Endothelial cell of umbilical vein (primary cell): ENCODE data around the gene SLC44A2. TPM values are rescaled to one million over a fixed set of nuclear protein-coding genes. Genes with fewer than 3 reads are reported as not detected.
"Not testable (repeated sequence)": the region's sequence is repeated elsewhere in the genome, so short reads cannot be mapped to it uniquely, and the experiment has no call there.

Experiments used
- BruUV-seq: library from RNA; stranded (reverse); fragments of 400-500 nt; replicated peaks from 2 replicates; lab custom pipeline; 2021; lab: Mats Ljungman, UMichigan
- CTCF ChIA-PET: fragments of 300-600, 350-600 bp; sonication (Branson Sonifier 250); formaldehyde crosslinking; loops from one replicate; lab custom pipeline; 2021; ENCODE audit warnings: antibody characterized with exemption, inconsistent platforms; lab: Charles Lee
- POLR2A ChIA-PET: fragments of 300-600, 350-600 bp; sonication (Branson Sonifier 250); formaldehyde crosslinking; loops from one replicate; lab custom pipeline; 2021; ENCODE audit warnings: antibody characterized with exemption, inconsistent platforms; lab: Charles Lee
- DNase-seq: peaks from one replicate; pipeline ENCODE4 v3.0.0-alpha.2; 2011; ENCODE audit warnings: low read depth, low spot score
- FAIRE-seq: peaks from 2 replicates; lab custom pipeline; 2011; peaks lifted over from hg19 to GRCh38; lab: Jason Lieb, UNC
- H2AFZ ChIP-seq: 2 replicates; pipeline ENCODE4 v1.6.0; 2012; ENCODE audit warnings: low read depth, low read length, control low read depth, inconsistent platforms
- H3K27ac ChIP-seq: 2 replicates; pipeline ENCODE4 v1.5.1; 2011; ENCODE audit warnings: low read depth, mild to moderate bottlenecking, control low read depth, low read length, moderate library complexity; ENCODE audit not compliant: insufficient read depth
- H3K27me3 ChIP-seq, 2 experiments: 2 replicates each; pipeline versions ENCODE4 v1.6.0 to v1.6.1; 2011; ENCODE audit warnings: low read length in 2 of 2, mixed read lengths in 1 of 2; ENCODE audit not compliant: control insufficient read depth in 2 of 2, insufficient read depth in 2 of 2
- H3K36me3 ChIP-seq, 2 experiments: 2 replicates in 1 of 2; 3 replicates in 1 of 2; pipeline ENCODE4 v1.5.1; 2011; ENCODE audit warnings: low read length in 2 of 2, mild to moderate bottlenecking in 1 of 2, moderate library complexity in 1 of 2; ENCODE audit not compliant: control insufficient read depth in 2 of 2, insufficient read depth in 2 of 2; ENCODE audit errors: extremely low read depth in 1 of 2
- H3K4me1 ChIP-seq: 3 replicates; pipeline ENCODE4 v1.5.1; 2011; ENCODE audit warnings: mild to moderate bottlenecking, low read length; ENCODE audit not compliant: control insufficient read depth, insufficient read depth; ENCODE audit errors: extremely low read depth
- H3K4me2 ChIP-seq: 2 replicates; pipeline ENCODE4 v1.6.1; 2011; ENCODE audit warnings: low read length, control low read depth, mixed read lengths; ENCODE audit not compliant: insufficient read depth
- H3K4me3 ChIP-seq, 3 experiments: fragments of 200-600 bp in 1 of 3; sonication (generic), shearing (Covaris generic) in 1 of 3; replicated peaks in 1 of 3; 2 replicates each; pipeline ENCODE4 v1.5.1; 2011 to 2016; ENCODE audit warnings: control low read depth in 3 of 3, low read length in 3 of 3, mild to moderate bottlenecking in 2 of 3, inconsistent platforms in 1 of 3, low read depth in 1 of 3, moderate library complexity in 1 of 3; ENCODE audit not compliant: insufficient read depth in 1 of 3
- H3K79me2 ChIP-seq: 2 replicates; pipeline ENCODE4 v1.6.0; 2012; ENCODE audit warnings: low read length, inconsistent platforms; ENCODE audit not compliant: control insufficient read depth, insufficient read depth
- H3K9ac ChIP-seq: replicated peaks from 2 replicates; pipeline ENCODE3; 2011; ENCODE audit warnings: low read length, control low read depth; ENCODE audit not compliant: insufficient read depth; ENCODE audit errors: extremely low read depth
- H3K9me1 ChIP-seq: replicated peaks from 3 replicates; pipeline ENCODE4 v1.6.0; 2011; ENCODE audit warnings: mild to moderate bottlenecking, low read length; ENCODE audit not compliant: control insufficient read depth, insufficient read depth; ENCODE audit errors: extremely low read depth
- H3K9me3 ChIP-seq: replicated peaks from 2 replicates; pipeline ENCODE4 v1.5.1; 2012; ENCODE audit warnings: low read length, inconsistent platforms; ENCODE audit not compliant: control insufficient read depth, insufficient read depth
- H4K20me1 ChIP-seq: replicated peaks from 2 replicates; pipeline ENCODE3; 2011; ENCODE audit warnings: mild to moderate bottlenecking, low read length; ENCODE audit not compliant: control insufficient read depth, insufficient read depth; ENCODE audit errors: extremely low read depth
- POLR2AphosphoS5 ChIP-seq: IDR thresholded peaks from 2 replicates; pipeline ENCODE4 v1.6.1; 2012; ENCODE audit warnings: low read depth, mild to moderate bottlenecking, control low read depth, low read length, moderate library complexity; ENCODE audit not compliant: insufficient read depth
- dilution Hi-C: fragments of 300-500 bp; cut with MboI; formaldehyde crosslinking; loops from one replicate; pipeline ENCODE4 v1.15.0; 2019; ENCODE audit warnings: low sequenced_read_pairs; ENCODE audit not compliant: extremely low pct_ligation_motif_present
- intact Hi-C: fragments of 100-400 bp; cut with micrococcal nuclease; formaldehyde crosslinking; loops from one replicate; pipeline ENCODE4 v1.10.0; 2022
- polyA plus RNA-seq, 4 experiments: library from polyadenylated mRNA; depleted of rRNA in 3 of 4; stranded (reverse) in 3 of 4; unstranded in 1 of 4; fragments of >200 nt; gene quantifications; 2 replicates each; pipeline versions ENCODE4 v1.2.1 to v1.2.3, GENCODE V29; 2011 to 2012; ENCODE audit warnings: missing spikeins in 1 of 4
- total RNA-seq: library from RNA; stranded (reverse); gene quantifications from 2 replicates; pipeline ENCODE4 v1.2.3, GENCODE V29; 2021

SLC44A2 gene
- total and polyA plus RNA-seq, 2 donors (not counting 3 experiments of a cell fraction or from before 2014, with no cell fraction given): 97.7 to 130 TPM

DNA sequence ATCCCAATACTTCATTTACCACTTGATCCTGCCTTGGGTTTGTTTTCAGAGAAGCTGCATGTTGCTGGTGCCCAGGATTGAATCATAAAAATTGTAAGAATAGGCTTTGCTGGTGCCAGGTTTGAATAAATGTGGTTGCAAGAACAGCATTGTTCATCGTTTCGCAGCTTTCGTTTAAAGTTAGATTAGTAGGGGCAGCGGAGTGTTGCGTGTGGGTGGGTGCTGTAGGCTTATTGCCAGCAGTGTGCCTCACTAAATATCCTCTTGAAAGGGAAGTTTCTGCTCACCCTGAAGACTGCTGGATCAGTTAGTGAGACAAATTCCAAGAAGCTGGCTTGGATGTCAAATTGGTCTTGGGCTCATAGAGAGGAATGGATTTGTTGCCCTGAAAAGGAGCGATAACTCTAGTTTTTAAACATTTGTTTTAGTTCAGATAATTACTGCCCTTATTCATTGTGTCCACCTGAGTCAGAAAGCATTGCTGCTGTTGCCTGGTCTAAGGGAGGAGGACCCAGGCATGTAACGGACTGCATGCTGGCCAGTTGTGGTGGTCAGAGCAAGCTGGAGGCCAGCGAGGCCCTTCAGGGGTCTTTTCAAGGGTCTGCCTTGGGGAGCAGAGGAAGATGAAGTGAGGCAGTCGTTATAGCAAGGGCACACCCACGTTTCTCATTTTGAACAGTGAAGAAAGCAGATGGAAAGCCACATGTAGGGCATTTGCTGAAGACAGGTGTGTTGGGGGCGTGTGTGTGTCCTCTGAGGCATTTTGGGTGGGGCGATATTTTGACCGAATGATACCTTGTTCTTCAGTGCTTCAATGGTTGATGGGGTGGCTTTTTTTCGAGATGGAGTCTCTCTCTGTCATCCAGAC is 37.3 kb downstream of the SLC44A2 start:
- CTCF ChIA-PET: interaction anchor here (0.9 to 1.6 kb wide), 3 partner anchors 12 to 202 kb away, joined by 3 to 4 read pairs (median 3); no protein-coding TSS in a partner anchor
- Histone ChIP-seq H3K9me1 (no peaks in the 10 kb centered on the region), H3K9me3 (no peaks in the 10 kb centered on the region), H3K4me3 (no peak overlapping the region), H3K4me2 (no peak overlapping the region), H3K79me2 (peaks cover 99% of the 10 kb centered on the region), H2AFZ (no peak overlapping the region), H3K36me3 (peaks cover 4 to 12% of the 10 kb centered on the region in 2 experiments), H3K9ac (no peak overlapping the region), H4K20me1 (peaks cover 12% of the 10 kb centered on the region), H3K4me1 (no peaks in the 10 kb centered on the region), H3K27me3 (no peaks in the 10 kb centered on the region), H3K27ac (no peak overlapping the region)
- TF ChIP-seq POLR2AphosphoS5: no peak
- DNase-seq (no peak), FAIRE-seq (no peak)
- dilution Hi-C loops (no loop called here), intact Hi-C loops (no loop called here)
- POLR2A ChIA-PET: no interaction called here
- no TSS peak for BruUV-seq

DNA sequence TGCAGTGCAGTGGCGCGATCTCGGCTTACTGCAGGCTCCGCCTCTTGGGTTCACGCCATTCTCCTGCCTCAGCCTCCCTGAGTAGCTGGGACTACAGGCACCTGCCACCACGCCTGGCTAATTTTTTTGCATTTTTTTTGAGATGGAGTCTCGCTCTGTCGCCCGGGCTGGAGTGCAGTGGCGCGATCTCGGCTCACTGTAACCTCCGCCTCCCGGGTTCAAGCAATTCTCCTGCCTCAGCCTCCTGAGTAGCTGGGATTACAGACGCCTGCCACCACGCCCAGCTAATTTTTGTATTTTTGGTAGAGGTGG is 37.9 kb downstream of the SLC44A2 start:
- H3K4me2 ChIP-seq, FAIRE-seq, H3K9ac ChIP-seq, H3K4me3 ChIP-seq, BruUV-seq, dilution Hi-C loops, H3K27ac ChIP-seq, H3K9me1 ChIP-seq, H3K4me1 ChIP-seq, intact Hi-C loops, POLR2A ChIA-PET, DNase-seq, H2AFZ ChIP-seq, H3K27me3 ChIP-seq, H3K9me3 ChIP-seq: not testable (repeated sequence)
- H3K79me2 ChIP-seq: peaks cover 99% of the 10 kb centered on the region
- H4K20me1 ChIP-seq: peaks cover 11% of the 10 kb centered on the region
- peaks cover 4 to 13% of the 10 kb centered on the region in 2 experiments for H3K36me3 ChIP-seq
- CTCF ChIA-PET: interaction anchor here (1.6 kb wide), 1 partner anchor 201 kb away, joined by 4 read pairs; no protein-coding TSS in a partner anchor
